B cell (primary cell): ENCODE results near the gene GADD45B. TPM values are rescaled to one million over a fixed set of nuclear protein-coding genes. Genes with fewer than 3 reads are reported as not detected.

Experiments used
- ATAC-seq: fragments of 200-7000 bp; cut with Tn5 transposase; one replicate; pipeline ENCODE4 v1.10.0; 2021; ENCODE audit warnings: low read depth, mild to moderate bottlenecking, moderate number of reproducible peaks, moderate library complexity
- CTCF ChIA-PET: fragments of 350-600 bp; sonication (Branson Sonifier 250); formaldehyde crosslinking; loops from one replicate; lab custom pipeline; 2021; ENCODE audit warnings: antibody characterized with exemption, inconsistent platforms; lab: Charles Lee
- POLR2A ChIA-PET: fragments of 350-600 bp; sonication (Branson Sonifier 250); formaldehyde crosslinking; loops from one replicate; lab custom pipeline; 2021; ENCODE audit warnings: antibody characterized with exemption; lab: Charles Lee
- DNase-seq: peaks from one replicate; pipeline ENCODE4 v3.0.0; 2013
- H2AFZ ChIP-seq: 2 replicates; pipeline ENCODE4 v1.6.1; 2012; ENCODE audit warnings: mild to moderate bottlenecking, low read depth, low read length; ENCODE audit not compliant: insufficient read depth, poor library complexity, severe bottlenecking
- H3K27ac ChIP-seq, 2 donors: 1 replicate in 1 of 2; 2 replicates in 1 of 2; pipeline ENCODE4 v1.5.1; 2012 to 2013; ENCODE audit warnings: low read length in 2 of 2, mild to moderate bottlenecking in 2 of 2, moderate library complexity in 1 of 2
- H3K27me3 ChIP-seq, 4 experiments: fragments of 200-600 bp in 1 of 4; sonication (generic) in 1 of 4; replicated peaks in 1 of 4; 1 replicate in 2 of 4; 2 replicates in 2 of 4; pipeline versions ENCODE4 v1.6.1 to v1.7.0; 2013 to 2016; ENCODE audit warnings: low read length in 3 of 4, mild to moderate bottlenecking in 2 of 4, mixed read lengths in 1 of 4, moderate library complexity in 1 of 4; ENCODE audit not compliant: insufficient read depth in 4 of 4, control insufficient read depth in 3 of 4; ENCODE audit errors: control extremely low read depth in 1 of 4
- H3K36me3 ChIP-seq, 2 experiments: replicated peaks in 1 of 2; 1 replicate in 1 of 2; 2 replicates in 1 of 2; pipeline versions ENCODE4 v1.6.1 to v1.7.1; 2013; ENCODE audit warnings: low read length in 1 of 2; ENCODE audit not compliant: insufficient read depth in 2 of 2, control insufficient read depth in 1 of 2; ENCODE audit errors: control extremely low read depth in 1 of 2, extremely low read depth in 1 of 2
- H3K4me1 ChIP-seq, 2 donors: fragments of 200-600 bp in 1 of 2; sonication (generic) in 1 of 2; 1 replicate in 1 of 2; 2 replicates in 1 of 2; pipeline versions ENCODE4 v1.5.1 to v1.6.1; 2013 to 2017; ENCODE audit warnings: low read length in 2 of 2; ENCODE audit not compliant: control insufficient read depth in 2 of 2, insufficient read depth in 2 of 2
- H3K4me2 ChIP-seq: replicated peaks from 2 replicates; pipeline ENCODE3; 2012; ENCODE audit warnings: mild to moderate bottlenecking, low read depth, low read length; ENCODE audit not compliant: poor library complexity, severe bottlenecking
- H3K4me3 ChIP-seq, 5 experiments: fragments of 200-600 bp in 1 of 5; sonication (generic) in 1 of 5; 1 replicate in 3 of 5; 2 replicates in 2 of 5; pipeline versions ENCODE4 v1.5.1 to v1.7.0; 2011 to 2016; ENCODE audit warnings: low read length in 4 of 5, mild to moderate bottlenecking in 4 of 5, low read depth in 2 of 5, control low read depth in 1 of 5, moderate library complexity in 1 of 5; ENCODE audit not compliant: insufficient read depth in 1 of 5; ENCODE audit errors: control extremely low read depth in 1 of 5, extremely low read depth in 1 of 5
- H3K79me2 ChIP-seq: fragments of 200-600 bp; sonication (generic); one replicate; pipeline ENCODE4 v1.6.0; 2016; ENCODE audit warnings: low read length; ENCODE audit not compliant: control insufficient read depth, insufficient read depth
- H3K9ac ChIP-seq: fragments of 200-600 bp; sonication (generic); 2 replicates; pipeline ENCODE4 v1.6.1; 2017; ENCODE audit warnings: mild to moderate bottlenecking, low read length, moderate library complexity
- H3K9me3 ChIP-seq, 3 donors: one replicate each; pipeline versions ENCODE4 v1.6.1 to v1.7.1; 2013; ENCODE audit warnings: low read length in 2 of 3; ENCODE audit not compliant: control insufficient read depth in 2 of 3, insufficient read depth in 1 of 3; ENCODE audit errors: control extremely low read depth in 1 of 3
- H4K20me1 ChIP-seq: 2 replicates; pipeline ENCODE4 v1.6.0; 2012; ENCODE audit warnings: mild to moderate bottlenecking, low read length; ENCODE audit not compliant: insufficient read depth, control insufficient read depth, poor library complexity, severe bottlenecking
- H3K27ac Mint-ChIP-seq: one replicate; pipeline ENCODE4 v1.8.0; 2021; ENCODE audit warnings: mixed read lengths
- H3K27me3 Mint-ChIP-seq: one replicate; pipeline ENCODE4 v1.8.0; 2021; ENCODE audit warnings: mixed read lengths
- H3K4me1 Mint-ChIP-seq: one replicate; pipeline ENCODE4 v1.8.0; 2021; ENCODE audit warnings: mixed read lengths
- H3K4me3 Mint-ChIP-seq: one replicate; pipeline ENCODE4 v1.8.0; 2021; ENCODE audit warnings: mixed read lengths
- H3K9me3 Mint-ChIP-seq: one replicate; pipeline ENCODE4 v1.8.0; 2022; ENCODE audit warnings: mixed read lengths; ENCODE audit not compliant: insufficient read depth
- EZH2 ChIP-seq: IDR thresholded peaks from 2 replicates; pipeline ENCODE4 v1.6.1; 2012; ENCODE audit warnings: borderline replicate concordance, low read depth, mild to moderate bottlenecking, moderate library complexity, low read length; ENCODE audit not compliant: insufficient read depth, poor library complexity, severe bottlenecking
- WGBS: methylation state at CpG from one replicate; pipeline ENCODE4 v1.1.5; 2013; ENCODE audit warnings: missing lambda C conversion rate; ENCODE audit not compliant: insufficient coverage; 5-methylcytosine and 5-hydroxymethylcytosine counted together
- intact Hi-C: fragments of 100-400 bp; cut with micrococcal nuclease; formaldehyde crosslinking; loops from one replicate; pipeline ENCODE4 v1.10.0; 2022
- polyA plus RNA-seq: library from polyadenylated mRNA; depleted of rRNA; stranded (reverse); fragments of >200 nt; gene quantifications from 2 replicates; pipeline ENCODE4 v1.2.3, GENCODE V29; 2012
- total RNA-seq, 2 donors: library from RNA; stranded (reverse); fragments of 120-200 nt in 1 of 2; gene quantifications; 1 replicate in 1 of 2; 2 replicates in 1 of 2; pipeline versions ENCODE4 v1.2.3 to v1.2.4, GENCODE V29; 2013 to 2022
- TF ChIP-seq, protein P1 (sequence below): fragments of 200-600 bp; IDR thresholded peaks from one replicate; pipeline ENCODE4 v1.8.0; 2022; ENCODE audit warnings: antibody characterized with exemption, mild to moderate bottlenecking

Gene GADD45B
- total and polyA plus RNA-seq, 2 donors (not counting 1 experiment from before 2014, with no cell fraction given), result 166 to 215 TPM

- Histone ChIP-seq H3K4me3 (no peak overlapping the region), H3K4me1 (peaks cover 6 to 8% of the 10 kb centered on the region in 2 donors), H3K4me2 (no peak overlapping the region), H3K36me3 (peaks cover 0 to 11% of the 10 kb centered on the region in 2 experiments), H3K27ac (no peak overlapping the region), H3K9me3 (no peaks in the 10 kb centered on the region), H3K27me3 (no peaks in the 10 kb centered on the region), H3K79me2 (peaks cover under 1% of the 10 kb centered on the region), H3K9ac (no peak overlapping the region), H4K20me1 (no peaks in the 10 kb centered on the region), H2AFZ (no peak overlapping the region)
- H3K27me3 Mint-ChIP-seq, result no peaks in the 10 kb centered on the region
- WGBS, result 99% methylated on average over 25 of the region's 25 CpGs
- no peak overlapping the region for H3K4me3 Mint-ChIP-seq
- no peak overlapping the region for H3K27ac Mint-ChIP-seq
- ChIA-PET POLR2A (no interaction called here), CTCF (interaction anchor here (1.7 kb wide), 1 partner anchor 42 kb away, joined by 6 read pairs; no protein-coding TSS in a partner anchor)
- no peak for TF ChIP-seq EZH2
- TF ChIP-seq, protein P1, sequence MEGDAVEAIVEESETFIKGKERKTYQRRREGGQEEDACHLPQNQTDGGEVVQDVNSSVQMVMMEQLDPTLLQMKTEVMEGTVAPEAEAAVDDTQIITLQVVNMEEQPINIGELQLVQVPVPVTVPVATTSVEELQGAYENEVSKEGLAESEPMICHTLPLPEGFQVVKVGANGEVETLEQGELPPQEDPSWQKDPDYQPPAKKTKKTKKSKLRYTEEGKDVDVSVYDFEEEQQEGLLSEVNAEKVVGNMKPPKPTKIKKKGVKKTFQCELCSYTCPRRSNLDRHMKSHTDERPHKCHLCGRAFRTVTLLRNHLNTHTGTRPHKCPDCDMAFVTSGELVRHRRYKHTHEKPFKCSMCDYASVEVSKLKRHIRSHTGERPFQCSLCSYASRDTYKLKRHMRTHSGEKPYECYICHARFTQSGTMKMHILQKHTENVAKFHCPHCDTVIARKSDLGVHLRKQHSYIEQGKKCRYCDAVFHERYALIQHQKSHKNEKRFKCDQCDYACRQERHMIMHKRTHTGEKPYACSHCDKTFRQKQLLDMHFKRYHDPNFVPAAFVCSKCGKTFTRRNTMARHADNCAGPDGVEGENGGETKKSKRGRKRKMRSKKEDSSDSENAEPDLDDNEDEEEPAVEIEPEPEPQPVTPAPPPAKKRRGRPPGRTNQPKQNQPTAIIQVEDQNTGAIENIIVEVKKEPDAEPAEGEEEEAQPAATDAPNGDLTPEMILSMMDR, result no peak
- no peak for DNase-seq
- ATAC-seq, result no peak
- no peaks in the 10 kb centered on the region for H3K9me3 Mint-ChIP-seq
- intact Hi-C loops, result no loop called here
- H3K4me1 Mint-ChIP-seq, result peaks cover 5% of the 10 kb centered on the region
These were observed 43.6 kb upstream of the GADD45B start for GRCh38 chr19:2432131-2432848.

DNA sequence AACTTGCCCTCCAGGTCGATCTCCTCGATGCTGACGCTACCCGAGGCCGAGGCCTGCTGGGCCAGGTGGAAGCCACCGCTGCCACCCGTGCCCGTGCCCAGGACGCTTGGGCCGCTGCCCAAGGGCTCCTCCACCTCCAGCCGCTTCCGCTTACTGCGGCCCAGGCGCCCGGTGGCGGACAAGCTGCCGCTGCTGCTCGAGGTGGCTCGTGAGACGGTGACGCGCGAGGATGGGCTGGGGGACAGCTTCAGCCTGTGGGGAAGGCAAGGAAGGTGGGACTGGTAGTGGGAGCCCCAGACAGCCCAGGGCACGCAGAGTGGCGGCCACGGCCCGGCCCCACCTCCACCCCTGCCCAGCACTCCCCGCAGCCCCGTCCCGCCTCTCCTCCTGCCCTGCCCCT, 42.1 kb upstream of the GADD45B start:
- CTCF ChIA-PET, result no interaction called here
- intact Hi-C loops, result no loop called here
- H3K36me3 ChIP-seq, result peaks cover 0 to 19% of the 10 kb centered on the region in 2 experiments
- POLR2A ChIA-PET, result no interaction called here
- no peaks in the 10 kb centered on the region for H3K27me3 ChIP-seq
- Mint-ChIP-seq H3K9me3 (no peaks in the 10 kb centered on the region), H3K27me3 (no peaks in the 10 kb centered on the region), H3K4me3 (no peak overlapping the region), H3K4me1 (no peaks in the 10 kb centered on the region), H3K27ac (no peak overlapping the region)
- DNase-seq (no peak), ATAC-seq (no peak)
- H2AFZ ChIP-seq, result no peak overlapping the region
- no peak overlapping the region for H3K4me3 ChIP-seq
- H3K79me2 ChIP-seq, result no peaks in the 10 kb centered on the region
- no peak overlapping the region for H3K4me2 ChIP-seq
- H3K9me3 ChIP-seq, result no peaks in the 10 kb centered on the region
- 99% methylated on average over 21 of the region's 30 CpGs for WGBS
- H3K27ac ChIP-seq, result no peak overlapping the region
- no peak overlapping the region for H3K9ac ChIP-seq
- H3K4me1 ChIP-seq, result no peaks in the 10 kb centered on the region
- H4K20me1 ChIP-seq, result no peaks in the 10 kb centered on the region
- TF ChIP-seq EZH2, result no peak
- TF ChIP-seq, protein P1, result no peak
